NCI-H446 (cell line): ENCODE data around the gene KRT71.
A peak's percentile ranks its signal among the peaks of the same experiment; 100 is the strongest.
"Not testable (repeated sequence)": the region's sequence is repeated elsewhere in the genome, so short reads cannot be mapped to it uniquely, and the experiment has no call there.

Source experiments
- DNase-seq, 2 experiments: peaks; one replicate each; lab custom pipeline; 2025; lab: John Stamatoyannopoulos, UW

The KRT71 gene

DNA sequence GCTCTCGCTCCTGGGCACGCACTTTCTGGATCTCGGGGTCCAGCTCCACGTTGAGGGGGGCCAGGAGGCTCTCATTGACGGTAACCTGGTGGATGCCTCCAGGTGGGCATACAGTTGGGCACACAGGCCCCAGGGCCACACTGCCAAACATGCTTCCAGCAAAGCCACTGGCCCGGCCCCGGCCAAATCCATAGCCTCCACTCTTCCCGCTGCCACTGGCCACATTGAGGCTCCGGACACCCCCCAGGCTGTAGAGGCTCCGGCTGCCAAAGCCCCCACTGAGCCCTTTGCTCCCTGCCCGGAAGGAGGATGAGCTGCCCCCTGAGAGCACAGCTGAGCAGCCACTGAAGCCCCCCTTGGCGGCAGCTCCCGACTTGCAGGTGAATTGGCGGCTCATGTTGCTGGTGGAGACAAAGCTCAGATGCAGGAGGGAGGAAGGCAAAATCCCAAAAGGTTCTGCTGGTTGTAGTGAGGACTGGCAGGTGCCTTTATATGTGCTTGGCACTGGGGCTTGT lies at the start of gene KRT71:
TSS of gene KRT71 (minus strand) at position 465 of the 515 bp plus-strand sequence. CDS start at position 397, 68 bp downstream.
- no peak for DNase-seq

DNA sequence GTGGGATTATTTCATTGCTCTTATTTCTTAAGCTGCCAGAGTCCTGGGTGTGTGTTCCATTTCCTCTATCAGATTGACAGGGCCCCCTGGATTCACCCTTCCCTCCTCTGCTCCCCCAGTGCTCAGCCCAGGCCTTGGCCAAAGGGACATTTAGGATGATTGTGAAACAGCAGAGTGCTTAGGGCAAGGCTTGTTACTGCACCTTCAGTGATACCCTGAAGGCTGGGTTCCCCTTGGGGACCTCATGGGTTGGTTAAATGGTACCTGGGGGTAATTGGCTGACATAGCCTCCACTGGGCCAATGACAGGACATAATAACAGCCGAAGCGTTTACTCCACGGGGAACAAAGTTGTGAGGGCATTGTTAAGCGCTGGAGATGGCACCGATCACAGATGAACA lies 49.6 kb upstream of the KRT71 start:
- DNase-seq: no peak

DNA sequence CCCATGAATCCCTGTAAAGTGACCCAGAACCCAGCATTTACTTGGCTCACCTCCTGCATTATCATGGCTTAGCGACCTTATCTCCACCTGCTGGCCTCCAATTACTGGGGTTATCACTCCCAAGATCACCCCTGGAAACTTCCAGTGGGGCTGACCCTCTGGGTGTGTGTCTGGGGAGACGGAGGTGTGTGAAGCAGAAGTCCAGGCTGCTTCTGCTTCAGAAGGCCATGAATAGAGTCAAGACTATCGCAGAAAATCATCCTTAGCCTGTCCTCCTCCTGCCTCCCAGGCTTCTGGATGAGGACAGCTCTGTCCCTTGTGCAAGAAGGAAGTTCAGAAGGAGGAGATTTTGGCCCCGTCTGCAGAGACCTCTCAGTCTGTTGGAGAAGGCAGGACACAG lies 48.7 kb upstream of the KRT71 start:
- no peak for DNase-seq

DNA sequence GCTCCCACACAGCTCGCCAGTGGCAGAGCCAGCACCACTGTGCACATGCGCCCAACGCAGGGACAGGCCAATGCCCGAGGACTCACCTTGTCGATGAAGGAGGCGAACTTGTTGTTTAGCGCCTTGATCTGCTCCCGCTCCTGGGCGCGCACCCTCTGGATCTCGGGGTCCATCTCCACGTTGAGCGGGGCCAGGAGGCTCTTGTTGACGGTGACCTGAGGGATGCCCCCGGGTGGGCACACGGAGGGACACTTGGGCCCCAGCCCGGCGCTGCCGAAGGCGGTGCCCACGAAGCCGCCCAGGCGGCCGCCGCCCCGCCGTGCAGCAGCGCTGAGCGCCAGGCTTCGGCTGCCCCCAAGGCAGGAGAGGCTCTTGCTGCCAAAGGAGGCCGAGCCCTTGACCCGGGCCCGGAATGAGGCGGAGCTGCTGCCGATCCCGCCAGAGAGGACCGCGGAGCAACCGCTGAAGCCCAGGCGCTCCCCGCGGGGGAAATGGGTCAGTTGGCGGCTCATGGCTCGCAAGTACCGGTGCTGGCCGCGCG lies 48.1 kb upstream of the KRT71 start, which contains the start of gene KRT72:
TSS of gene KRT72 (minus strand) at position 523 of the 541 bp plus-strand sequence. CDS start at position 512, 11 bp downstream.
- no peak for DNase-seq

DNA sequence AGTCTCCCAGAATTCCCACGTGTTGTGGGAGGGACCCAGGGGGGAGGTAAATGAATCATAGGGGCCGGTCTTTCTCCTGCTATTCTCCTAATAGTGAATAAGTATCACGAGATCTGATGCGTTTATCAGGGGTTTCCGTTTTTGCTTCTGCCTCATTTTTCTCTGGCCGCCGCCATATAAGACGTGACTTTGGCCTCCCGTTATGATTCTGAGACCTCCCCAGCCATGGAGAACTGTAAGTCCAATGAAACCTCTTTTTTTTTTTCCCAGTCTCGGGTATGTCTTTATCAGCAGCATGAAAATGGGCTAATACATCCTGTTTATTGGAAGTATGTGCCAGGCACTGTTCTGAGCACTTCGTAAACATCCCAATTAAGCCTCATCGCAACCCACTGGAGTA lies 47.5 kb upstream of the KRT71 start:
- DNase-seq: no peak

DNA sequence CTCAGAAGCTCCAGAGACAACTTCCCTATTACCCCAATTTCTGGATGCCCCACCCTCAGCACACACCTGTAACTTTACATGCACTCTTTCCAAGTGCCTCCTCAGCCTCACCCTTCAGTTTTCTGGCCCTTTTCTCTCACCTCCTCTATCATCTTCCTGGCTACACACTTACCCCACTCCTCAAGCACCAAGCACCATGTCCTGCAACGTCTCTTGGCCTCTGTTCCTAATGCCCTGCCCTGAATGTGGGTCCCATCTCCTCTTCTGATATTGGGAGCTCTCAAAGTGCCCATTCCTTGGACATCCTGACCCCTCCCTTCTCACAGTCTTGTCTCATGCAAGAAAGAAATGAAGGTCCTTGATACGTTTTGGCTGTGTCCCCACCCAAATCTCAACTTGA lies 47.1 kb upstream of the KRT71 start:
- no peak for DNase-seq

DNA sequence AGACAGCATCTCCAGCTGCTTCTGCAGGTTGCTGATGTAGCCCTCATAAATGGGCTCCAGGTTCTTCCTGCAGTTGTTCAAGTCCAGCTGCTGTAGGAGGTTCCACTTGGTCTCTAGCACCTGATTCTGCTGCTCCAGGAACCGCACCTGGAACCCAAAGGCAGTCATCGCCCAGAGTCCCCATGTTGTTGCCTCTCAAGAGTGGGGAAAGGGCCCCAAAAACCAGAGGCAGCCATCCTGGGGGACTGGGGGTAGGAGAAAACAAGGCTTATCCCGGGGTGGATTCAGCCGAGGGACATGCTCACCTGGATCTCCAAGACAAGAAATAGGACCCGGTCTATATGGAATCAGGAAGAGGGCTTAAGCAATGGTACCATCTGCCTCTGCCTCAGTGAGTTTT lies 46.0 kb upstream of the KRT71 start:
- DNase-seq: no peak

DNA sequence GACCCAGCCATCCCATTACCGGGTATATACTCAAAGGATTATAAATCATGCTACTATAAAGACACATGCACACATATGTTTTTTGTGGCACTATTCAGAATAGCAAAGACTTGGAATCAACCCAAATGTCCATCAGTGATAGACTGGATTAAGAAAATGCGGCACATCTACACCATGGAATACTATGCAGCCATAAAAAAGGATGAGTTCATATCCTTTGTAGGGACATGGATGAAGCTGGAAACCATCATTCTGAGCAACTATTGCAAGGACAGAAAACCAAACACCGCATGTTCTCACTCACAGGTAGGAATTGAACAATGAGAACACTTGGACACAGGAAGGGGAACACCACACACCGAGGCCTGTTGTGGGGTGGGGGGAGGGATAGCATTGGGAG lies 41.3 kb upstream of the KRT71 start:
- not testable (repeated sequence) for DNase-seq

DNA sequence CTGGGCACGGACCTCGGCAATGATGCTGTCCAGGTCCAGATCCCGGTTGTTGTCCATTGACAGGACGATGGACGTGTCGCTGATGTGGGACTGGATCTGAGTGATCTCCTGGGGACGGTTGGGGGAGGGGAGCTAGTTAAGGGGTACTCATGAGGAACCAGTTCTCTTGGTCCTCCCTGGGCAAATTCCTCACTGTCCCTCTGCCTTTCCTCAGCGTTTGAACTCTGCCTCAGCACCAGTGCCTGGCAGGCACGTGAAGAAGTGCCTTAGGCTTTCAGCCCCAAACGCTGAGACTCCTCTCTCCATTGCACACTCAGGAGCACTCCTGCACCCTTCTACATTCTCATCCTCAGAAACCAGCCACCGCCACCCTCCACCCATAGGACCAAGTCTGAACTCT lies 38.6 kb upstream of the KRT71 start:
- no peak for DNase-seq

DNA sequence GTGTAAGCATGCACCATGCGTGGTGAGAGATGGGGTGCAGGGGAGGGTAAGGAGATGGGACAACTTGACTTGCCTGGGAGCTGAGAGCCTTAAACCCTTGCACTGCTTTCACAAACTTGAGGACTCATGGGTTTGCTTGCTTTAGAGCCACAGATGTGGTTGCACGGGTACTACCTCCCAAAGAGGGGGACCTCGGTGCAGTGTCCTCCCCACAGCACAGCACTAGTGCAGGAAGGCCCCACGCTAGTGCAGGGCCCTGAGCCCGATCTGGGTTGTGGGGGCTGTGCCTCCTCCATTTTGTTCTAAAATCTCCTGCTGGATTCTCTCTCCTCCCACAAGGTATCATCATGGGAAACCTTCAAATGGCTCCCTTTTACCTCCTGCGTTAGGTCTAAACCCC lies 37.1 kb upstream of the KRT71 start:
- no peak for DNase-seq

DNA sequence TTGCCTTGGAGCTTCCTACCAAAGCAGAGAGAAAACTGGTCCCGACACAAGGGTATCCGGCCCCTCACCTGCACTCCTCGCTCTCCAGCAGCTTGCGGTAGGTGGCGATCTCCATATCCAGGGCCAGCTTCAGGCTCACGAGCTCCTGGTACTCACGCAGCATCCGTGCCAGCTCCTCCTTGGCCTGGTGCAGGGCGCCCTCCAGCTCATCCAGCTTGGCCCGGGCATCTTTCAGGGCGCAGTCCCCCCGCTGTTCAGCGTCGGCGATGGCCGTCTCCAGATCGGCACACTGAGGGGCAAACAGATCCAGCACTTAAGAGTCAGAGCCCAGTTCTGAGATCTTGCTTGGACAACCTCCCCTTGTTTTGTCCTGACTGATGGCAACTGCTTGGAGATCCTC lies 34.6 kb upstream of the KRT71 start:
- no peak for DNase-seq

DNA sequence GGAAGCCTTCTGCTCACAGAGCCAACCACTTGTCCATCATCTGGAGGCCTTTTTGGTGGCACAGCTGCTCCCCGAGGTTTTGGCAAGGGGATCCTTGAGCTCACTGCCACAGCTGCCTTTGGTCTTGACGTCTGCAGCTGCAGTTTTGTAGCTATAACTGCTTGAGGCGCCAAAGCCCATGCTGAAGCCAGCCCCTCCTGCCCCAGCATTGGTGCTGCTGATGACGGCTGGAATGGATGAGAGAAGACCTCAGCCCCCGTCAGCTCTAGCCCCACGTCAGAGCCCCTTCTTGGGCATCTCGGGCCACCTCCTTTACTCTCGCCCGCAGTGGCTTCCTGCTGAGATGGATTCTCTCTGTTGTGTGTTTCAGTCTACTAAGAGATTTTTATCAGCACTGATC lies 33.0 kb upstream of the KRT71 start:
- no peak for DNase-seq

DNA sequence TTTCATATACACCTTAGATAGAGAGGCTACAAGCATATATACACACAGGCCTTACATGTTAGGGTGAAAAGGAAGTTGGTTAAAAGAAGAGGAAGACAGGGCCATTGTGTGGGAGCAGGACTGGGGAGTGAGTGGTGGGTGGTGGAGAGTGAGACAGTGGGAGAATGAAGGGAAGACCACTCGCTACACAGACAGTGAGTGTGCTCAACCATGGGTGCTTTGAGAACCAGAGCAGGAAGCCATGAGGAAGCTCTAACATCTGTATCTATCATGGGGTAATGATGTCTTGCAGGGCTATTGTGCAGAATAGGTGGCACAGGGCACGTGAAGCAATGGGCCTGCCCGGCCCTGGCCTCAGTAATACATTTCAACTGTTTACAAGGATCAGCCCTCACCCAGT lies 32.1 kb upstream of the KRT71 start:
- DNase-seq: no peak

DNA sequence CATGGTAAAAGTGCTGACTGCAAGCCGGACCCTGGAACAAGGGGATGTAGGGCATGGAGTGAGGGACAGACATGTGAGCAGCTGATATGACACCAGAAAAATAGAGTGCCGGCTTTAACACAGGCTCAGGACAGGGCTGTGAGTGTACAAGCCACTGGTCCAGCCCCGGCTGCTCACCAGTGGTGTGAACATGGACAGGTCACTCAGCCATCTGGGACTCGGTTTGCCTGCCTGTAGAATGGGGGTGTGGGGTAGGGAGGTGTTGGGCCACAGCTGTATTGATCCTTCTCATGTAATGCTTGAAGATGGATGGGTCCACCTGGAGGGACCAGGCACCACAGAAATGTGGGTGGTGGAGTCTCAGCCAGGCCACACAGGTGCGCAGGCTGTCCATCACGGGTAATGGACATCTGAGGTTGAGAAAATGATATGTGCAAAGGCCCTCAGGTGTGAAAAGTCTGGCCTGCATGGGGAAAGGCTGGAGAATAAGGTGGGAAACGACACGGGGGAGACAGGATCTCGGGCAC lies 31.3 kb upstream of the KRT71 start:
- DNase-seq: no peak

DNA sequence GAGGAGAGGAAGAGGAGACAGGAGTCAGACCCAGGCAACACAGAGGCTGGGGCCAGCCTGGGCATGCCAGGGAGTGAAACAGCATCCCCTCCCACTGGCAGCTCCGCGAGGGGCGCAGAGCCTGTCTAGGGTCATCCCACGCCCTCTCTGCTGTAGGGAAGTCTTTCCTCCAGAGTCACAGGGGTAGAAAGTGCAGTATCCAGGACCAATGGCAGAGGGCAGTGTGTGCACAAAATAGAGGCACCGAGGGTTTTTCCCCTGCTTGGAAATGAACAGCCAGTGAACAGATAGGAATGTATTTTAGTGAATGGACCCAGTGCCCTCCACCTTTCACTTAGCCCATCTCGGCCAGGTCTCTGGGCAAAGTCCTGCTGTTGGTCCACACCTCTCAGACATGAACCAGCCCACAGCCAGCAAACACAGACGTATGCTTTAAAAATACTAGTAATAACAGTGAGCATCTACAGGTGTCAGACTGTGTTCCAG lies 30.1 kb upstream of the KRT71 start:
- DNase-seq: peak in 1 of 2 experiments; percentile 31

DNA sequence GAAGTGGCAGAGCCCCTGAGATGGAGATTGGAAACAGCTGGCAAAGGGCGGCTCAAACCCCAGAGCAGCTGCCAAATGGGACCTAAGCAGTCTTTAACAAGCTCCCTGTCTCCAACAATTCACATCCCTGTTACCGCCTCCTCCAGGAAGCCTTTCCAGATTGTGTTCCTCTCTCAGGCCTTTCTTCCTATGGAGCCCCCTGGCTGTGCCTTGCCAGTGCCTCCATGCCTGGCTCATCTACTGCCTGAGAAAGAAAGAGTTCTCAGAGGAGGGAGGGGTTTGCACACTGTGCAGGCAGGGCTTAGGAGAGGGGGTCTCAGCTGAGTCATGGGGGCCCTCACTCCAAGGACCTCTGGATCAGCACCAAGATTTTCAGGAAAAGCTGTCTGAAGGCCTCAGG lies 29.5 kb upstream of the KRT71 start:
- DNase-seq: no peak

DNA sequence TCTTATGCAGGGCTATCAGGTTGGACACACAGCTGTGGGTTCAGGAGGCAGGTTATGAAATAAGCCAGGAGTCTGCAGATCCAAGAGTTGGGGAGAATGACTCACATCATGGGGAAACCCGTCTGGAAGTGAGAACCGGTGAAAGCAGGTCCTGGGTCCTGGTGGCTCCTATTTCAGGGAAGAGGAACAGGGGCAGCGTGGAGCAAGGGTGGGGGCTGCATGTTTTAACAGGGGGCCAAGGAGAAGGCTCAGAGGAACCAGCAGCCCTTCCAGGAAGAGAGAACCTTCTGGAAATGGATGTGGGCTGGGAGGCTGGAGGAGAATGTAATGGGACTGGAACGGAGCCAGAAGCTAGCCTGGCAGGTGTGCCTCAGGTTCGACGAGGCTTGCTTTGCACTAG lies 28.5 kb upstream of the KRT71 start:
- DNase-seq: no peak

DNA sequence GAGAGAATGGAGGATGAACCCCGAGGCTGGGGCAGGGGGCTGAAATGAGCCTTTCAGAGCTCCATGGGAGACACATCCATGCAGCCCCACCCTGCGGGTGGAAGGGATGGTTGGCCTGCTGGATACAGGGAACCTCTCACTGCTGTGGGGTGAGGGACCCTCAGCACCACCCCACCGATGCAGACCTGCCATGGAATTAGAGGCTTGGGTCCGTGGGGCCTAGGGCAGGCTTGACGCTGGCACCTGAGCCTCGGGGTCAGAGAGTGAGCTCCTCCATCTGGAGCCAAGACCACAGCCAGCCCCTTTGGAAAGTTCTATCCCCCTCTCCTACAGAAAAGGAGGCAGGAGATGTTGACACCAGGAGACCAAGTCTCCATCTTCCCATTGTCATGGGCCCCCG lies 28.1 kb upstream of the KRT71 start:
- no peak for DNase-seq

DNA sequence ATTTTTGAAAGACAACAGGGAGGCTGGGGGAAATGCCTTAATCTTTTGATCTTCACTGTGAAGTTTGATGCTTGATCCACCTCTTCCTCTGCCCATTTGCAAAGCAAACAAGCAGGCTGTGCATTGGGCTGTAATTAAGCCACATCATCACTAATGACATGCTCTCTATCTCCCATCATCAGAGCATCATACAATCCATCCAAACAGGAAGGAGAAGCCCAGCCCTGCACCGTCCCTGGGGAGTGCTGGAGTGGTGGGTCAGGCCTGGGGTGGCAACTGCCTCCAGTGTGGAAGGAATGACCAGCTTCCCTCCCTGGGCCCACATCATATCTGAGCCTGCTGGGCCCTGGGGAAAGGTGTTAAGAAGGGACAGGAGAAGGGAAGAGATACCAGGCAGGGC lies 27.6 kb upstream of the KRT71 start:
- no peak for DNase-seq

DNA sequence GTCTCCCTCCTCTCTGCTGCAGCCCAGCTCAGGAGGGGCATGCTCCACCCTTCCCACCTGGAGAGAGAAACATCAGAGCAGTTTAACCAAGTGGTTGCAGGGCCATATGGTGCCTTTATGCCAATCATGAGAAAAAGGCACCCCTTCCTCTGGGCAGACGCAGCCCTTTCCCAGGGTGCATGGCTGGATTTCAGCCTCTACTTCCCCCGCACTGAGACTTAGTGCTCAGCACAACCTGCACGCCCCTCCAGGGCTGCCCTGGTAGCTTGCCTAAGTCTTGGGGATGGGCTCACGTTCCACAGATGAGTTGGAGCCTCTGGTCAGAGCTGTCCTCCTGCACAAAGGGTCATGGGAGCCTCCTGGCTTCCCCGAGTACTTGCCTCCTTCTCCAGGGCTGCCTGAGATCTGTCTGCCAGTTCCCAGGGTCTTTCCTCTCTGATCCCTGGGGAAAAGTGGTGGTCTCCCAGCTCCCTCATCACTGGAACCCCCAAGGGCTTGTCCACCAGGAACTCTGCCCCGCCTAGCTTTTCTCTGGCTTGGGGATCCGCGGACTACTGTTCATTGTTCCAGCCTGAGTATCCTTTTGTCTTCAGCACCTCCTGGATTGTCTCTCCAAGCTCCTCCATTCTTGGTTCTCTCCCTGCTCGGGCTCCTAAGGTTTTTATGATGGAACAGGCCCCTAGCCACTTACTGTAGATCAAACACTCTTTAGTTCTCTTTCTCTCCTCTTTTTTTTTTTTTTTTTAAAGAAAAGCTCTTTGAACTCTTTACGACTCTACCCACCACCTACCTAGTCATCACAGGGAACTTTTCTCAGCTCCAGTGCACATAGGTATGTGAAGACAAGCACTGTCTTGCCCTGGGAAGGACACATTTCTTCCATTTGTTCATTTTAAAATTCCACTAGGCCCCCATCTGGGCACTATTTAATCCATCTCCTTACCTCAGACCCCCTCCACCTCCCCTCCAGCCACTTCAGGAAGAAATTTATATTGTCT lies 26.8 kb upstream of the KRT71 start:
- DNase-seq: no peak

DNA sequence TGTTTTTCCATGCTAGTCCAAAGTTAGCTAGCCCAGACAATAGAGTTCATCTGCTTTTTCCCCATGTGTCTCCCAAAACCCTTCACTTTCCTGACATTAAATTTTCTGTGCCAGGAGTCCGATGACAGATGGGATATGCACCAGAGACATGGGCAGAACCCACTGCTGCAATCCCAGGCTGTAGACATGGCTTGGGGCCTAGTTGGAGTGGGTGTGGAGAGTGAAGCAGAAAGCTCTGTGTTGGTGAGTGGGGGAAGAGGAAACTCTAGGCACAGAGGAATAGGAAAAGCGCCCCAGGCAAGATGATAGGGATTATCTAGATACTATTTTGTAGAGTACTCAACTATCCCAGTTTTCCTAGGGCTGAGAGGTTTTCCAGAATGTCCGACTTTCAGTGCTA lies 25.5 kb upstream of the KRT71 start:
- DNase-seq: no peak

DNA sequence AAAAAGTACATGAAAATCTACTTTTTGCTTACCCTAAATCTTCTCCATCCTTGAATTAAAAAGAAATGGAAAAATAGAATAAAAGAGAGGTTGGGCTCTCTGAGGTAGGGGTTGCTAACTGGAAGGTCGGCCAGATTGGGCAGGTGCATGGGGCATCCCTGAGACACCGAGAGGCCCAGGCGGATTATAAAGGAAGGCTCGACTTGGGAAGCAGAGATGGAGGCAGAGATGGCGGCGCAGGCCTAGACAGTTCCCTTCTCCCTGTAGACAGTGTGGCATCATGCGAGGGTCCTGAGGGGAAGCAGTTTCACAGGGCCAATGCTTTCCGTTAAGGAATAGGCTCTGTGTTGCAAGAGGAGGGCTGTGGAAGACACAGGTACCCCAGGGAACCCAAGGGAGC lies 24.4 kb upstream of the KRT71 start:
- DNase-seq: no peak

DNA sequence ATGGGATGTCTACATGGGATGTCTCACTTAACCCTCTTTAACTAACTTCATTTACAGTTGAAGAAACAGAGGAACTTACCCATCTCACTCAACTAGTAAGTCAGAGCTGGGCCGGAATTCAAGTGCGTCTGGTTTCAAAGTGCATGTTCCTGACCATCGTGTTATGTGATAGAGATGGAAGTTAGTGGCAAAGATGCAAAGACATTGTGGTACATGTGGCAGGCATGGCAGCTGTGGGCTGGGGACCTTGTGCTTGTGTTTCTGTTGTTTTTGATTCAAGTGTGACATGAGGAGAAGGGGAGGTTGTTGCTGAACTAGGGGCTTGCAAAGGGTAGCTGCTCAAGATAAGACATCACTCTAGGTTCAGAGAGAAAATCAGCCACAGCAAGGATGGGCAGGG lies 23.0 kb upstream of the KRT71 start:
- DNase-seq: no peak
